Neural cell (in vitro differentiated cells): ENCODE data around the gene HOMER2. TPM values are rescaled to one million over a fixed set of nuclear protein-coding genes. Genes with fewer than 3 reads are reported as not detected.

ENCODE experiments used
- H2AFZ ChIP-seq: fragments of 200-600, 300-800 bp; sonication (generic), shearing (Covaris generic); 2 replicates; pipeline ENCODE4 v1.6.0; 2014; ENCODE audit warnings: low read depth, mild to moderate bottlenecking, antibody characterized with exemption, low read length, moderate library complexity
- H3F3A ChIP-seq: fragments of 200-600 bp; shearing (Covaris generic); 2 replicates; pipeline ENCODE4 v1.6.1; 2016; ENCODE audit warnings: mild to moderate bottlenecking, moderate library complexity, mixed read lengths, antibody characterized with exemption, low read length; ENCODE audit not compliant: insufficient read depth, poor library complexity, severe bottlenecking
- H3K27ac ChIP-seq: fragments of 200-600, 300-800 bp; sonication (generic), shearing (Covaris generic); 2 replicates; pipeline ENCODE4 v1.5.1; 2014; ENCODE audit warnings: mild to moderate bottlenecking, low read length, moderate library complexity
- H3K27me3 ChIP-seq: fragments of 300-800, 200-600 bp; sonication (generic), shearing (Covaris generic); 2 replicates; pipeline ENCODE4 v1.6.0; 2014; ENCODE audit warnings: mild to moderate bottlenecking, low read depth, low read length, moderate library complexity; ENCODE audit not compliant: insufficient read depth
- H3K36me3 ChIP-seq: fragments of 300-800, 200-600 bp; sonication (generic), shearing (Covaris generic); 2 replicates; pipeline ENCODE4 v1.5.1; 2014; ENCODE audit warnings: mild to moderate bottlenecking, antibody characterized with exemption, low read length, moderate library complexity; ENCODE audit not compliant: insufficient read depth
- H3K4me2 ChIP-seq: fragments of 300-800, 200-600 bp; sonication (generic), shearing (Covaris generic); 2 replicates; pipeline ENCODE4 v1.6.0; 2014; ENCODE audit warnings: mild to moderate bottlenecking, low read length
- H3K4me3 ChIP-seq: fragments of 300-800, 200-600 bp; sonication (generic), shearing (Covaris generic); 2 replicates; pipeline ENCODE4 v1.5.1; 2014; ENCODE audit warnings: mild to moderate bottlenecking, low read length, moderate library complexity
- H3K79me2 ChIP-seq: fragments of 200-600 bp; shearing (Covaris generic); replicated peaks from 2 replicates; pipeline ENCODE4 v1.6.0; 2014; ENCODE audit warnings: mild to moderate bottlenecking, low read length, moderate library complexity; ENCODE audit not compliant: insufficient read depth
- H3K9ac ChIP-seq: fragments of 300-800, 200-600 bp; sonication (generic), shearing (Covaris generic); 2 replicates; pipeline ENCODE4 v1.6.1; 2016; ENCODE audit warnings: mild to moderate bottlenecking, low read length, mixed read lengths
- H3K9me2 ChIP-seq: fragments of 200-600 bp; shearing (Covaris generic); 2 replicates; pipeline ENCODE4 v1.6.1; 2016; ENCODE audit warnings: mild to moderate bottlenecking, low read length, mixed read lengths; ENCODE audit not compliant: insufficient read depth
- H3K9me3 ChIP-seq: fragments of 200-600, 300-800 bp; sonication (generic), shearing (Covaris generic); 2 replicates; pipeline ENCODE4 v1.6.1; 2016; ENCODE audit warnings: mild to moderate bottlenecking, mixed run types, low read length, moderate library complexity, mixed read lengths
- H4K20me1 ChIP-seq: fragments of 200-600 bp; shearing (Covaris generic); 2 replicates; pipeline ENCODE4 v1.6.1; 2016; ENCODE audit warnings: mild to moderate bottlenecking, mixed run types; ENCODE audit not compliant: insufficient read depth
- CTCF ChIP-seq: fragments of 450-650 bp; IDR thresholded peaks from 2 replicates; pipeline ENCODE4 v1.5.1; 2014; ENCODE audit warnings: antibody characterized with exemption, mild to moderate bottlenecking, moderate library complexity; ENCODE audit not compliant: poor library complexity, severe bottlenecking
- EP300 ChIP-seq: fragments of 450-650 bp; conservative IDR thresholded peaks from 2 replicates; pipeline ENCODE4 v1.6.1; 2014; ENCODE audit warnings: antibody characterized with exemption, mild to moderate bottlenecking, moderate library complexity; ENCODE audit not compliant: poor library complexity, severe bottlenecking
- EZH2 ChIP-seq: fragments of 200-600, 300-800 bp; shearing (Covaris generic), sonication (generic); IDR thresholded peaks from 2 replicates; pipeline ENCODE4 v1.6.1; 2014; ENCODE audit warnings: antibody characterized with exemption, low read length, borderline replicate concordance, mild to moderate bottlenecking; ENCODE audit not compliant: insufficient read depth, poor library complexity, severe bottlenecking
- MXI1 ChIP-seq: fragments of 450-650 bp; conservative IDR thresholded peaks from 2 replicates; pipeline ENCODE4 v1.6.1; 2014; ENCODE audit warnings: antibody characterized with exemption, mild to moderate bottlenecking; ENCODE audit not compliant: poor library complexity, severe bottlenecking
- POLR2AphosphoS5 ChIP-seq: IDR thresholded peaks from 2 replicates; pipeline ENCODE4 v1.6.1; 2012
- RAD21 ChIP-seq: fragments of 450-650 bp; conservative IDR thresholded peaks from 2 replicates; pipeline ENCODE4 v1.6.1; 2014; ENCODE audit warnings: antibody characterized with exemption, mild to moderate bottlenecking, moderate library complexity
- REST ChIP-seq: IDR thresholded peaks from 2 replicates; pipeline ENCODE4 v1.6.1; 2012; ENCODE audit warnings: borderline replicate concordance
- SMC3 ChIP-seq: fragments of 450-650 bp; conservative IDR thresholded peaks from 2 replicates; pipeline ENCODE4 v1.6.1; 2014; ENCODE audit warnings: antibody characterized with exemption, mild to moderate bottlenecking, moderate library complexity; ENCODE audit not compliant: poor library complexity
- TAF1 ChIP-seq: IDR thresholded peaks from 2 replicates; pipeline ENCODE4 v1.6.1; 2012; ENCODE audit warnings: low read depth
- polyA plus RNA-seq: library from polyadenylated mRNA; depleted of rRNA; stranded (reverse); fragments of >200 nt; gene quantifications from 2 replicates; pipeline ENCODE4 v1.2.3, GENCODE V29; 2014

Gene HOMER2
- polyA plus RNA-seq, 1 donor from 2014 or later: 21.7 TPM

GRCh38 chr15:82838096-82838735 lies 114.3 kb downstream of the HOMER2 start:
- H4K20me1 ChIP-seq: no peaks in the 10 kb centered on the region
- no peaks in the 10 kb centered on the region for H3F3A ChIP-seq
- H3K9me2 ChIP-seq: no peaks in the 10 kb centered on the region
- no peaks in the 10 kb centered on the region for H3K79me2 ChIP-seq
- no peak overlapping the region for H3K4me3 ChIP-seq
- no peak overlapping the region for H3K4me2 ChIP-seq
- no peak for TF ChIP-seq CTCF
- TF ChIP-seq POLR2AphosphoS5: no peak
- no peak for TF ChIP-seq EP300
- no peak for TF ChIP-seq RAD21
- no peak for TF ChIP-seq EZH2
- TF ChIP-seq SMC3: no peak
- TF ChIP-seq MXI1: no peak
- H3K36me3 ChIP-seq: peaks cover 6% of the 10 kb centered on the region
- H3K27ac ChIP-seq: no peak overlapping the region
- H3K9me3 ChIP-seq: no peaks in the 10 kb centered on the region
- H3K9ac ChIP-seq: no peak overlapping the region
- H2AFZ ChIP-seq: no peak overlapping the region
- no peaks in the 10 kb centered on the region for H3K27me3 ChIP-seq

DNA sequence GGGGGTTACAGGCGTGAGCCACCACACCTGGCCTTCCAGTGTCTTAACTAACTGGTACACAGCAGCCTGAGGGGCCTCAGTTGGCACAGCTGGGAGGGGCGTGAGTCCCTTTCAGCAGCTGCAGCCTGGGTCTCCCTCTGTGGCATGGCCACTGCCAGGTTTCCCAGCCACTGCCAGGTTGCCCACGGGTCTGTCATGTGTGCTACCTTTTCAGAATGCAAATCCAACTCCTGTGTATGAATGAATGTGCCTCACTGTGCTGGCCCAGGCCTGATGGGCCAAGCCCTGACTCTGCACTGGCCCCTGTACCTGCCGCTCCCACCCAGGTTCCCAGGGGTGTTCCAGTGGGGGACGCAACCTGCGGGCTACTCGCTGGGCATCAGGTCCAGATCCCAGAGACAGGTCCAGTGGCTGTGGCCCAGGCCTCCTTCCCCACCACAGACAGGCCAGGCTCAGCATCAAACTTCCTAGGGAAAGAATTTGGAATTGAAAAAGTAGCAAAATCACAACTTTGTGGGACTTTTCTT lies 117.1 kb downstream of the HOMER2 start:
- H3K36me3 ChIP-seq: peaks cover 6% of the 10 kb centered on the region
- no peak overlapping the region for H3K4me3 ChIP-seq
- no peak overlapping the region for H3K27ac ChIP-seq

More for the DNA sequence above, 117.1 kb downstream of the HOMER2 start:
- no peak overlapping the region for H2AFZ ChIP-seq
- no peaks in the 10 kb centered on the region for H3K9me2 ChIP-seq
- TF ChIP-seq EP300: no peak
- TF ChIP-seq MXI1: no peak
- TF ChIP-seq EZH2: no peak
- TF ChIP-seq REST: no peak
- no peak for TF ChIP-seq RAD21
- TF ChIP-seq SMC3: no peak
- TF ChIP-seq CTCF: no peak
- TF ChIP-seq TAF1: no peak
- no peaks in the 10 kb centered on the region for H3F3A ChIP-seq
- H3K79me2 ChIP-seq: no peaks in the 10 kb centered on the region
- no peaks in the 10 kb centered on the region for H3K9me3 ChIP-seq
- no peaks in the 10 kb centered on the region for H3K27me3 ChIP-seq
- no peak overlapping the region for H3K4me2 ChIP-seq
- no peaks in the 10 kb centered on the region for H4K20me1 ChIP-seq
- no peak overlapping the region for H3K9ac ChIP-seq
